Esophagus mucosa (tissue), 1 donor: ENCODE data around the gene INTS7. TPM values are rescaled to one million over a fixed set of nuclear protein-coding genes. Genes with fewer than 3 reads are reported as not detected.

ENCODE experiments used
- ATAC-seq: fragments of 200-7000 bp; cut with Tn5 transposase; one replicate; pipeline ENCODE4 v1.9.1; 2020
- total RNA-seq: library from RNA; stranded (reverse); gene quantifications from one replicate; pipeline ENCODE4 v1.2.4, GENCODE V29; 2023
- donor health status: DM: yes; HTN: yes; CAD: no.

The INTS7 gene
- total RNA-seq, 1 donor from 2014 or later = 16.8 TPM

GRCh38 chr1:211901945-211902344, 133.4 kb downstream of the INTS7 start:
- ATAC-seq = no peak

DNA sequence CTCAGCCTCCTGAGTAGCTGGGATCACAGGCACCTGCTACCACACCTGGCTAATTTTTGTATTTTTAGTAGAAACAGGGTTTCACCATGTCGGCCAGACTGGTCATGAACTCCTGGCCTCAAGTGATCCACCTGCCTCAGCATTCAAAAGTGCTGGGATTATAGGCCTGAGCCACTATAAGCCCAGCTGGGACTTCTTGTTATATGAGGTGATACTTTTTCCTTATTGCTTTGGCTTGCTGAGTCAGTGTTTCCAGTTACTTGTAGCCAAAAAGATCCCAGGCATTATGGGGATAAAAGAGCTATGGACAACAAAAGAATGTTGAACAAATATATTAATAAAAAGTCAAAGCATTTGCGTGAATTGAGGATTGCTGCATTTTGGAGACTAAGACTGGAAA, 134.9 kb downstream of the INTS7 start:
- ATAC-seq = peak; percentile 78

GRCh38 chr1:211896958-211897357, 138.4 kb downstream of the INTS7 start:
- no peak for ATAC-seq

DNA sequence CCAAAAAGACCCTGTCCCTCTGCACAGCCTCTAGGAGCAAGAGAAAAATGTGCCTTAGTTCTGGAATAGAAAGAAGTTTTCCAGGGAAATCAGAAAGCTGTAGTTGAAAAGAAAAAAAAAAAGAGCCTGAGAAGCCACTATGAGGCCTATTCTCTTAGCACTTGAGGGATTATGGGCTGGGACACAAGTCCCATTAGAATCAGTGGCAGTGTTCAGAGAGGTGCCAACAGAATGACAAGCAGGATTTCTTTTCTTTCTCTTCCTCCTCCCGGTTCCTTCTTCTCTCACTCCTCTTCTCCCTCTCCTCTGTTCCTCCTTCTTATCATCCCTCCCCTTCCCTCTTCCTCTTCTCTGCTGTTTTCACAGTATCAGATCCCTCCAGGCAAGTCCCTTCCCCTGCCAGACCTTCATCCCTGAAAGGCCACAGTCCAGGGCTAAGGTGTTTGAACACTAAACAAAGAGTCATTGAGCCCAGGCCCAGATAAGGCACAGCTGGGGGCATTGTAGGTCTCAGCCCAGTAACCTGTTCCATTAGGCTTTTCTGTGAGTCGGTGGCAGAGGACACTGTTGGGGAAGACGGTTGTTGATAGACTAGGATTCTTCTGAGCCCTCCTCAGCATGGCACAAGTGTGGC, 140.1 kb downstream of the INTS7 start:
- ATAC-seq = no peak

DNA sequence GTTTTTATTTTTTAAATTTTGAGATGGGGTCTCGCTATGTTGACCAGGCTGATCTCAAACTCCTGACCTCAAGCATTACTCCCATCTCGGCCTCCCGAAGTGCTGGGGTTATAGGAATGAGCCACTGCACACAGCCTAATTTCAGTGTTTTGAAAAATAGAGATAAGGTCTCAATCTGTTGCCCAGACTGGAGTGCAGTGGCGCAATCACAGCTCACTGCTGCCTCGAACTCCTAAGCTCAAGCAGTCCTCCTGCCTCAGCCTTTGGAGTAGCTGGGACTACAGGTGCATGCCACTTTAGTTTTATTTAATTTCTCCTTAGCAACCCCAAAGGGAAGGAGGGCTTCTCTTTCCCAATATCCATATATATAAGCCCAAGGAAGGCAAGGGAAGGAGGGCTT, 141.0 kb downstream of the INTS7 start:
- ATAC-seq = no peak

DNA sequence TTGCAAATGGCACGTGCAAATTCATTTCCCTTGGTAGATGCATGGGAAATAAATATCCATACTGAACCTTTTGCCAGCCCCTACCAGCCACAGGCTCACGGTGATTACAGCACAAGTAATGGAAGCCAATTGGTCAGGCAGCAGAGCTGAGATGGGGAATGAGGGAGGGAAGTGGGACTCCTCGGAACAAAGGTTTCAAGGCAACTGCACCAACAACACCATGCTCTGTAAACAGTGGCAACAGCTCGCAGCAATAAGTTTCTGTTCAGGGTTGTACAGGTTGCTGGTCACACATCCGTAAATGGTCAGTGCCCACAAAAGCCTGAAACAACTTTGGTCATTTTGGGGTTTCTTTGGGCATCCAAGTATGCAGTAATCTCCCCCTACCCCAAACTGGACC, 142.1 kb downstream of the INTS7 start:
- no peak for ATAC-seq

GRCh38 chr1:211892577-211892976, 142.8 kb downstream of the INTS7 start:
- no peak for ATAC-seq

DNA sequence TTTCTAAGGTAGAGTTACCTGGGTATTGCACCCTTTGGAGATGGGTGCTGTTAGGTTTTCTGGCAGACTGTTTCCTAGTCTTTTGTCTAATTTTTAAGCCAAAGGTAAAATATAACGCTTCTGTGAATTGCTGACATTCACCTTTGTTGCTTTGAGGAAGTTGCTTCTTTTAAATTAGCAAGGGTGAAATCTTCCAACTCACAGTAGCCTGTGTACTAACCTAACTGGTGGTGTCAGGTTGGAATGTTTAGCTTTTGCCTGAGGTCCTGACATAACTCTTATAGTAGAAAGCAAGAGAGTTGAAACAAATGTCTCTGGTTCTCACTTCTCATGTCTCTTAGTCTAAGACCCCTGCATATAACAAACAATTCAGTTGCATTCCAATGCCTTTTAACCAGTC, 143.6 kb downstream of the INTS7 start:
- no peak for ATAC-seq

Other genes starting within 250 kb of the INTS7 start
- 17.1 TPM for gene LPGAT1, start 204.8 kb downstream of the INTS7 start, total RNA-seq
- 6.7 TPM for gene DTL, start 191 bp upstream of the INTS7 start, total RNA-seq
- 55.7 TPM for gene PPP2R5A, start 249.9 kb upstream of the INTS7 start, total RNA-seq